Spleen (tissue), 7 donors: Measurements from ENCODE around the gene ADAMTSL1.

ENCODE experiments used
- POLR2A ChIP-seq, 3 donors: fragments of 450-650 bp; IDR thresholded peaks; one replicate each; pipeline ENCODE4 v1.5.1; 2017; ENCODE audit warnings: antibody characterized with exemption in 3 of 3, mild to moderate bottlenecking in 1 of 3
- TF ChIP-seq, protein P1 (sequence below), 11 experiments: fragments of 200-600 bp in 7 of 11; fragments of 450-650 bp in 4 of 11; sonication (generic) in 4 of 11; IDR thresholded peaks in 8 of 11; conservative IDR thresholded peaks in 3 of 11; 1 replicate in 7 of 11; 2 replicates in 4 of 11; pipeline versions ENCODE4 v1.4.0 to v1.8.0; 2016 to 2021; ENCODE audit warnings: antibody characterized with exemption in 11 of 11, inconsistent platforms in 4 of 11, mild to moderate bottlenecking in 1 of 11
- donor health status: DM: no; HTN: no; CAD: no; lungs with moderate emphysema.
- donor health status: DM: no; HTN: no; CAD: no.
- donor health status: DM: no; HTN: no; CAD: no.

DNA sequence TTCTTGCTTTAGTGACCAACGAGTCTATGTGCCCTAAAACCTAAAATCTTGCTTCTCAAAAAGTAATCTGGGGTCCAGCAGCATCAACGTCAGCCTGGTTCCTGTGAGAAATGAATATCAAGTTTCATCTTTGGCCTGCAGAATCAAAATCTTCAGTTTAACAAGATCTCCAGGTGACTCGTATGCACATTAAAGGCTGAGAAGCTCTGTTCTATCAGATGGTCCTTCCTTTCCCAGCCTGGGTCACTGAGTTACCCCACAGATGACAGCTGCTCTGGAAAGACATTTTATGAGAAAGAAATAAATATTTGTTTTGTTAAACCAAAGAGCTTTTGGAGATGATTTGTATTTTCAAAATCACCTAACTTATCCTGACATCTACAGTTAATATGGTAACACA lies 75.8 kb downstream of the ADAMTSL1 start:
- TF ChIP-seq POLR2A (IDR thresholded peaks at IDR 0.05): no peak
- TF ChIP-seq, protein P1, sequence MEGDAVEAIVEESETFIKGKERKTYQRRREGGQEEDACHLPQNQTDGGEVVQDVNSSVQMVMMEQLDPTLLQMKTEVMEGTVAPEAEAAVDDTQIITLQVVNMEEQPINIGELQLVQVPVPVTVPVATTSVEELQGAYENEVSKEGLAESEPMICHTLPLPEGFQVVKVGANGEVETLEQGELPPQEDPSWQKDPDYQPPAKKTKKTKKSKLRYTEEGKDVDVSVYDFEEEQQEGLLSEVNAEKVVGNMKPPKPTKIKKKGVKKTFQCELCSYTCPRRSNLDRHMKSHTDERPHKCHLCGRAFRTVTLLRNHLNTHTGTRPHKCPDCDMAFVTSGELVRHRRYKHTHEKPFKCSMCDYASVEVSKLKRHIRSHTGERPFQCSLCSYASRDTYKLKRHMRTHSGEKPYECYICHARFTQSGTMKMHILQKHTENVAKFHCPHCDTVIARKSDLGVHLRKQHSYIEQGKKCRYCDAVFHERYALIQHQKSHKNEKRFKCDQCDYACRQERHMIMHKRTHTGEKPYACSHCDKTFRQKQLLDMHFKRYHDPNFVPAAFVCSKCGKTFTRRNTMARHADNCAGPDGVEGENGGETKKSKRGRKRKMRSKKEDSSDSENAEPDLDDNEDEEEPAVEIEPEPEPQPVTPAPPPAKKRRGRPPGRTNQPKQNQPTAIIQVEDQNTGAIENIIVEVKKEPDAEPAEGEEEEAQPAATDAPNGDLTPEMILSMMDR (IDR thresholded peaks at IDR 0.05 in 8 of 11, conservative IDR thresholded peaks at IDR 0.05 in 3 of 11): no peak
